ENCODE measurements around the gene CTAGE1. TPM values are rescaled to one million over a fixed set of nuclear protein-coding genes. Genes with fewer than 3 reads are reported as not detected.

The CTAGE1 gene
- total RNA-seq, 1 donor from 2014 or later, result not detected

DNA sequence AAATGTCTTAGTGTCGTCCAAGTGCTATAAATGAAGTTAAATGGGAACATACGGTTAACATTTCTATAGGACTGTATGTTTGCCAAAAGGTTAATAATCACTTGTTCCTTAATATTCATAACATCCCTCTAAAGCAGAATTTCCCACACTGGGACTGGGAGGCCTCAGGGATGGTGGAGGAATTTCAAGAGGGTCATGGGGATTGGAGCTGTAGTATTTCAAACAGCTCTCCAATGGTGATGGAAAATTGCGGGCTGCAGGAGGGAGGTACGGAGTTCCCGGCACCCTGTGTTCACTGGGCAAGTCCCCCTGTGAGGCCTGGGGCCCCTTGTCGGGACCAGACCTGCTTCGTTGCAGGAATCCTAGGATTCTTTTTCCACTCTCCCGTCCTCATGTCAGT, 39.8 kb upstream of the CTAGE1 start:
- DNase-seq, result no peak
- Histone ChIP-seq H3K9me3 (replicated peaks) (no peaks in the 10 kb centered on the region), H3K4me1 (peaks cover 24% of the 10 kb centered on the region), H3K27ac (replicated peaks) (no peak overlapping the region), H3K4me3 (no peak overlapping the region), H3K27me3 (ENCODE audit: low read depth) (no peaks in the 10 kb centered on the region), H3K36me3 (no peaks in the 10 kb centered on the region)
- TF ChIP-seq, protein P1, sequence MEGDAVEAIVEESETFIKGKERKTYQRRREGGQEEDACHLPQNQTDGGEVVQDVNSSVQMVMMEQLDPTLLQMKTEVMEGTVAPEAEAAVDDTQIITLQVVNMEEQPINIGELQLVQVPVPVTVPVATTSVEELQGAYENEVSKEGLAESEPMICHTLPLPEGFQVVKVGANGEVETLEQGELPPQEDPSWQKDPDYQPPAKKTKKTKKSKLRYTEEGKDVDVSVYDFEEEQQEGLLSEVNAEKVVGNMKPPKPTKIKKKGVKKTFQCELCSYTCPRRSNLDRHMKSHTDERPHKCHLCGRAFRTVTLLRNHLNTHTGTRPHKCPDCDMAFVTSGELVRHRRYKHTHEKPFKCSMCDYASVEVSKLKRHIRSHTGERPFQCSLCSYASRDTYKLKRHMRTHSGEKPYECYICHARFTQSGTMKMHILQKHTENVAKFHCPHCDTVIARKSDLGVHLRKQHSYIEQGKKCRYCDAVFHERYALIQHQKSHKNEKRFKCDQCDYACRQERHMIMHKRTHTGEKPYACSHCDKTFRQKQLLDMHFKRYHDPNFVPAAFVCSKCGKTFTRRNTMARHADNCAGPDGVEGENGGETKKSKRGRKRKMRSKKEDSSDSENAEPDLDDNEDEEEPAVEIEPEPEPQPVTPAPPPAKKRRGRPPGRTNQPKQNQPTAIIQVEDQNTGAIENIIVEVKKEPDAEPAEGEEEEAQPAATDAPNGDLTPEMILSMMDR (IDR thresholded peaks at IDR 0.05; ENCODE audit: borderline replicate concordance), result no peak
- intact Hi-C loops (cut with micrococcal nuclease), result no loop called here

DNA sequence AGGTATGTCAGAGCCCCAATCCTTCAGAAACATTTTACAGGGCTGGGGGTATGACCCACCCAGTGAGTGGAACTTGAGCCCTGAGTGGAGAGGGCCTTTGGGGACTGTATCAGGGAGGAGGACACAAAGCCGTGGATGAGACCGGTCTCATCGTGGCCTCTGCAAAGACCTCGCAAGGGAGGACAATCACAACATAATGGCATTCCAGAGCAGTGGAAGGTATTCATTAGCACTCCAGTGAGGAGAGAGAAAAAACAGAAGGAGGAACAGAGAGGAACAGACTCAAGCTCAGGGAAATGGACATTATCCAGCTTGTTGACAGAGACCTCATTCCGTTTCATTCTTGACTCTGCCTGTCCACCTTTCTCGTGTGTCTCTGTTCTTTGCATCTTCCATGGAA, 38.8 kb upstream of the CTAGE1 start:
- TF ChIP-seq, protein P1 (IDR thresholded peaks at IDR 0.05; ENCODE audit: borderline replicate concordance), result no peak
- no peaks in the 10 kb centered on the region for H3K27me3 ChIP-seq (ENCODE audit: low read depth)
- intact Hi-C loops (cut with micrococcal nuclease), result no loop called here
- H3K4me1 ChIP-seq, result peaks cover 33% of the 10 kb centered on the region
- H3K4me3 ChIP-seq, result no peak overlapping the region
- H3K36me3 ChIP-seq, result no peaks in the 10 kb centered on the region
- no peak for DNase-seq
- H3K27ac ChIP-seq (replicated peaks), result peak overlapping the region; percentile 39
- no peaks in the 10 kb centered on the region for H3K9me3 ChIP-seq (replicated peaks)

DNA sequence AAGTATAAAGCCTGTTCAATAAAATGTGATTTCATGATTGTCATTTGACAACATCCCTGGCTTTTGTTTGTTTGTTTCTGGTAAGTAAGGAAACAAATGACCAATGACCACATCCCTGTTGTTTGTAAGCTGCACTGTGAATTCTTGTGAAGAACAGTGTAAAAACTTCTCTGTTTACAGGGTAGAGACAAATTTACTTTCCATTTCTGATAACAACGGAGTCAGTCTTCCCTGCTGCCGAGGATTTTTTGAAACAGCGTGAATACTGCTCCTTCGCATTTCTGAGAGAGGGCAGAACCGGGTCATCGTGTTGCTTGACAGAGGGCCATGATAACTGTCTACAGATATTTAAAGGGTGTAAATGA, 38.4 kb upstream of the CTAGE1 start:
- peak overlapping the region; percentile 39 for H3K27ac ChIP-seq (replicated peaks)

DNA sequence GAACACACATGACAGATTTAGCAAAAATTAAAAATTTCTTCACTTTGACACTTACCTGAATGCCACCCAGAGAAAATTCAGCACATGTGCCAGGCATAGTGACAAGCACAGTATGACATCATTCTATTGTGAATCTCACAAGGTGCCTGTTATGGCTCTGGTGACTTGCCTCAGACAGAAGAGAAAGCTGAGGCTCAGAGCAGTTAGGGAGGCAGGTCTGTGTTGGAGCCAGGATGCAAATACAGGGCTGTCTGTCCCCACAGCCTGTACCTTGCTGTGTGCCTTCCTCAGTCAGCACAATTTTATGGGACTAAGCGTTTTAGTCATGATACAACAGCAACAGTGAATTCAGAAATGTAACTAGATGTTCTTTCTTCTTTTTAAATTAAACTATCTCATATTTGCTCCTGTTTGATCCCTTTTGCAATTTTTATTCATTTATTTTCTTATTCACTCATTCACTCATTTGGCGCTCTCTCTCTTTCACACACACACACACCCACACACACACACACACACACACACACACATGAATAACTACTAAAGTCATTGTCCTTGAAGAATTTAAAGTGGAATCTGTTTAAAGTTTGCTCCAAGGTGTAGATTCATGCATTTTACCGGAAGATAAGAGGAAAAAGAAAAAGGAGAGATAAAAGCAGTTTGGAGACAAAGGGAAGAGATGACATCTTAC, 37.9 kb upstream of the CTAGE1 start:
- peaks cover 7% of the 10 kb centered on the region for H3K9me3 ChIP-seq (replicated peaks)
- H3K27ac ChIP-seq (replicated peaks), result peak overlapping the region; percentile 39
- no peak overlapping the region for H3K4me3 ChIP-seq
- no peak for DNase-seq
- intact Hi-C loops (cut with micrococcal nuclease), result no loop called here
- H3K36me3 ChIP-seq, result no peaks in the 10 kb centered on the region
- no peaks in the 10 kb centered on the region for H3K27me3 ChIP-seq (ENCODE audit: low read depth)
- H3K4me1 ChIP-seq, result peaks cover 33% of the 10 kb centered on the region
- TF ChIP-seq, protein P1 (IDR thresholded peaks at IDR 0.05; ENCODE audit: borderline replicate concordance), result no peak

More for the DNA sequence above, 38.4 kb upstream of the CTAGE1 start:
- intact Hi-C loops (cut with micrococcal nuclease), result no loop called here
- H3K36me3 ChIP-seq, result no peaks in the 10 kb centered on the region
- H3K4me1 ChIP-seq, result peaks cover 33% of the 10 kb centered on the region
- TF ChIP-seq, protein P1 (IDR thresholded peaks at IDR 0.05; ENCODE audit: borderline replicate concordance), result no peak
- no peak overlapping the region for H3K4me3 ChIP-seq
- no peaks in the 10 kb centered on the region for H3K27me3 ChIP-seq (ENCODE audit: low read depth)
- DNase-seq, result no peak
- H3K9me3 ChIP-seq (replicated peaks), result peaks cover 2% of the 10 kb centered on the region

DNA sequence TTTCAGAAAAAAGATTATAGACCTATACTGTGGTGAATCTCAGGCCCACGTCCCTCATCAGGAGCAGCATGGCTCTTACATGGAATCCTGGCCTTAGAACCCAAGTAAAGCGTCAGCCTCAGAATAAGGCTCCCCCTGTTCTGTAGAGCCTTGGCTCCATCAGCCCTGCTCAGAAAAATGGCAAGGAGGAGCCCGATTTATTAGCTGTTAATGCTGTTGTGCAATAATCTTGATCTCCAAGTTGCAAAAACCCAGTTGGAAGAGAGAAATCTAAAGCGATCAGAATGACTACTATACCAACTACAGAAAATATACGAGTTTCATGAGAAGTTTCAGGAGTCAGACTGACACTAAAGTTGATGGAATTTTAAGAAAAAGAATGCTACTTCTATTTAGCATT, 35.6 kb upstream of the CTAGE1 start:
- Histone ChIP-seq H3K36me3 (no peaks in the 10 kb centered on the region), H3K27ac (replicated peaks) (no peak overlapping the region), H3K4me1 (peaks cover 33% of the 10 kb centered on the region), H3K27me3 (ENCODE audit: low read depth) (no peaks in the 10 kb centered on the region), H3K4me3 (no peak overlapping the region), H3K9me3 (replicated peaks) (peaks cover 29% of the 10 kb centered on the region)
- intact Hi-C loops (cut with micrococcal nuclease), result no loop called here
- TF ChIP-seq, protein P1 (IDR thresholded peaks at IDR 0.05; ENCODE audit: borderline replicate concordance), result no peak
- no peak for DNase-seq
